VCaP (cell line): ENCODE measurements around the gene E2F3.
"Not testable (repeated sequence)": the region's sequence is repeated elsewhere in the genome, so short reads cannot be mapped to it uniquely, and the experiment has no call there.

Experiments
- H3K27ac ChIP-seq: fragments of 450-650 bp; 2 replicates; pipeline ENCODE4 v1.5.1; 2017
- CTCF ChIP-seq: fragments of 450-650 bp; conservative IDR thresholded peaks from 2 replicates; pipeline ENCODE4 v1.5.1; 2017; ENCODE audit warnings: mild to moderate bottlenecking, moderate library complexity

The E2F3 gene

GRCh38 chr6:20498041-20498385 is 96.3 kb downstream of the E2F3 start:
- H3K27ac ChIP-seq = no peak overlapping the region
- no peak for TF ChIP-seq CTCF

GRCh38 chr6:20509212-20509611 is 107.5 kb downstream of the E2F3 start:
- no peak for TF ChIP-seq CTCF
- no peak overlapping the region for H3K27ac ChIP-seq

- no peak for TF ChIP-seq CTCF
- no peak overlapping the region for H3K27ac ChIP-seq
These were observed 110.2 kb downstream of the E2F3 start for GRCh38 chr6:20511852-20512251.

GRCh38 chr6:20525208-20525607 is 123.5 kb downstream of the E2F3 start:
- H3K27ac ChIP-seq = not testable (repeated sequence)

GRCh38 chr6:20529086-20529448 is 127.4 kb downstream of the E2F3 start:
- peak overlapping the region; percentile 58 for H3K27ac ChIP-seq

- H3K27ac ChIP-seq = no peak overlapping the region
- TF ChIP-seq CTCF = no peak
These were observed 131.2 kb downstream of the E2F3 start for GRCh38 chr6:20532881-20533280.

- no peak for TF ChIP-seq CTCF
- H3K27ac ChIP-seq = peak overlapping the region; percentile 76
These were observed 132.1 kb downstream of the E2F3 start for GRCh38 chr6:20533746-20534294.

GRCh38 chr6:20534295-20535262 is 132.9 kb downstream of the E2F3 start, which contains the start of gene CDKAL1:
TSS of gene CDKAL1 (plus strand) at chr6:20534457. CDS start at chr6:20546351, 11,894 bp downstream.
- TF ChIP-seq CTCF = no peak
- peak within 1 kb of the TSS; percentile 76 for H3K27ac ChIP-seq
